Measurements from ENCODE around the gene KCNQ1.

DNA sequence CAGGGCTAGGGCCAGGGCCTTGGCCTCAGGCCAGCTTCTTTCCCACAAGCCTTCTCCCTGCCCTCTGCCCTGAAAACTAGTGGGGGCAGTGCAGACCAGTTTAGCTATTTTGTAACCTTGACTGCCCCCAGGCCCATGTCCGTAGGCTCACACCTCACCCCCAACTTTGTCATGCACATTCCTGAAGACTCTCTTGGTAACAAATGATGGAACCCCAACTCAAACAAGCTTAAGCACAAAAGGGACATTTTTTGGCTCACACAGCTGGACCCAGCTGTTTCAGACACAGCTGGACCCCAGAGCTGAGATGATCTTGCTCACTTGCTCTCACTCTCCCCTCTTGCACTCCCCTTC is 208.4 kb downstream of the KCNQ1 start:
- TF ChIP-seq, protein P1, sequence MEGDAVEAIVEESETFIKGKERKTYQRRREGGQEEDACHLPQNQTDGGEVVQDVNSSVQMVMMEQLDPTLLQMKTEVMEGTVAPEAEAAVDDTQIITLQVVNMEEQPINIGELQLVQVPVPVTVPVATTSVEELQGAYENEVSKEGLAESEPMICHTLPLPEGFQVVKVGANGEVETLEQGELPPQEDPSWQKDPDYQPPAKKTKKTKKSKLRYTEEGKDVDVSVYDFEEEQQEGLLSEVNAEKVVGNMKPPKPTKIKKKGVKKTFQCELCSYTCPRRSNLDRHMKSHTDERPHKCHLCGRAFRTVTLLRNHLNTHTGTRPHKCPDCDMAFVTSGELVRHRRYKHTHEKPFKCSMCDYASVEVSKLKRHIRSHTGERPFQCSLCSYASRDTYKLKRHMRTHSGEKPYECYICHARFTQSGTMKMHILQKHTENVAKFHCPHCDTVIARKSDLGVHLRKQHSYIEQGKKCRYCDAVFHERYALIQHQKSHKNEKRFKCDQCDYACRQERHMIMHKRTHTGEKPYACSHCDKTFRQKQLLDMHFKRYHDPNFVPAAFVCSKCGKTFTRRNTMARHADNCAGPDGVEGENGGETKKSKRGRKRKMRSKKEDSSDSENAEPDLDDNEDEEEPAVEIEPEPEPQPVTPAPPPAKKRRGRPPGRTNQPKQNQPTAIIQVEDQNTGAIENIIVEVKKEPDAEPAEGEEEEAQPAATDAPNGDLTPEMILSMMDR (conservative IDR thresholded peaks at IDR 0.05 in 1 of 2, IDR thresholded peaks at IDR 0.05 in 1 of 2; ENCODE audit: low read depth in 1 of 2, low read length in 2 of 2): no peak
- TF ChIP-seq EZH2 (IDR thresholded peaks at IDR 0.05; ENCODE audit: low read length, missing control alignments): no peak

Data from fibroblast of lung (primary cell).